ENCODE results near the gene RBMS3. TPM values are rescaled to one million over a fixed set of nuclear protein-coding genes. Genes with fewer than 3 reads are reported as not detected.

Gene RBMS3
- total and polyA plus RNA-seq, 9 donors, result 11.6 to 79.2 (median 63.1) TPM

- H3K27ac ChIP-seq, result no peak overlapping the region
- H3K4me3 ChIP-seq, result no peak overlapping the region
- 96 to 98% (median 96%) methylated on average over 2 of the region's 2 CpGs for WGBS, 3 donors
- no peaks in the 10 kb centered on the region for H3K9me3 ChIP-seq
- TF ChIP-seq EP300 (IDR thresholded peaks at IDR 0.05) (no peak), POLR2A (IDR thresholded peaks at IDR 0.05) (no peak), CTCF (IDR thresholded peaks at IDR 0.05) (no peak)
- no peaks in the 10 kb centered on the region for H3K27me3 ChIP-seq
- DNase-seq, result no peak
- H3K4me1 ChIP-seq (ENCODE audit: insufficient read depth), result peaks cover 2% of the 10 kb centered on the region
- H3K36me3 ChIP-seq, result no peaks in the 10 kb centered on the region
- intact Hi-C loops (cut with DNase I), result no loop called here
Observed at GRCh38 chr3:29936766-29937165, 655.9 kb downstream of the RBMS3 start.

GRCh38 chr3:29937185-29937584 lies 656.3 kb downstream of the RBMS3 start:
- intact Hi-C loops (cut with DNase I), result no loop called here
- no peaks in the 10 kb centered on the region for H3K36me3 ChIP-seq
- DNase-seq, result no peak
- H3K4me3 ChIP-seq, result no peak overlapping the region
- no peak overlapping the region for H3K27ac ChIP-seq
- TF ChIP-seq EP300 (IDR thresholded peaks at IDR 0.05), result no peak
- H3K9me3 ChIP-seq, result no peaks in the 10 kb centered on the region
- H3K27me3 ChIP-seq, result no peaks in the 10 kb centered on the region
- H3K4me1 ChIP-seq (ENCODE audit: insufficient read depth), result peaks cover 2% of the 10 kb centered on the region

- intact Hi-C loops (cut with DNase I), result no loop called here
- Histone ChIP-seq H3K27ac (no peak overlapping the region), H3K4me1 (ENCODE audit: insufficient read depth) (peaks cover 2% of the 10 kb centered on the region), H3K4me3 (no peak overlapping the region), H3K27me3 (no peaks in the 10 kb centered on the region), H3K9me3 (no peaks in the 10 kb centered on the region), H3K36me3 (no peaks in the 10 kb centered on the region)
- 33 to 70% (median 44%) methylated on average over 1 of the region's 1 CpG for WGBS, 3 donors
- DNase-seq, result no peak
- no peak for TF ChIP-seq EP300 (IDR thresholded peaks at IDR 0.05)
Observed at GRCh38 chr3:29940759-29941323, 660.0 kb downstream of the RBMS3 start.

DNA sequence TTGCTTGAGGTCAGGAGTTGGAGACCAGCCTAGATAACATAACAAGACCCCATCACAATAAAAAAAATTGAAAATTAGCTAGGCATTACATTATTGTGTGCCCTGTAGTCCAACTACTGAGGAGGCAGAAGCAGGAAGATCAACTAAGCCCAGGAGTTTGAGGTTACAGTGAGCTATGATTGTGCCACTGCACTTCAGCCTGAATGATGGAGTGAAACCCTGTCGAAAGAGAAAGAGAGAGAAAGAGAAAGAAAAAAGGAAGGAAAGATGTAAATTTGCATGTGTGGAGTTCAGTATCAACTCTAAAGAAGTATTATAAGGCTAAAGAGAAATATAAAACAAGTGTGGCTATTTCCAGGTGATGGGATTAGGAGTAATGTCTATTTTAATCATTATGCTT lies 661.4 kb downstream of the RBMS3 start:
- 86 to 90% (median 89%) methylated on average over 1 of the region's 1 CpG for WGBS, 3 donors
- no peak for TF ChIP-seq POLR2A (IDR thresholded peaks at IDR 0.05)
- TF ChIP-seq EP300 (IDR thresholded peaks at IDR 0.05), result no peak
- no peak for TF ChIP-seq CTCF (IDR thresholded peaks at IDR 0.05)
- intact Hi-C loops (cut with DNase I), result no loop called here
- H3K4me3 ChIP-seq, result no peak overlapping the region
- no peaks in the 10 kb centered on the region for H3K27me3 ChIP-seq
- no peaks in the 10 kb centered on the region for H3K9me3 ChIP-seq
- H3K4me1 ChIP-seq (ENCODE audit: insufficient read depth), result peaks cover 2% of the 10 kb centered on the region
- H3K27ac ChIP-seq, result no peak overlapping the region
- H3K36me3 ChIP-seq, result no peaks in the 10 kb centered on the region
- DNase-seq, result no peak

DNA sequence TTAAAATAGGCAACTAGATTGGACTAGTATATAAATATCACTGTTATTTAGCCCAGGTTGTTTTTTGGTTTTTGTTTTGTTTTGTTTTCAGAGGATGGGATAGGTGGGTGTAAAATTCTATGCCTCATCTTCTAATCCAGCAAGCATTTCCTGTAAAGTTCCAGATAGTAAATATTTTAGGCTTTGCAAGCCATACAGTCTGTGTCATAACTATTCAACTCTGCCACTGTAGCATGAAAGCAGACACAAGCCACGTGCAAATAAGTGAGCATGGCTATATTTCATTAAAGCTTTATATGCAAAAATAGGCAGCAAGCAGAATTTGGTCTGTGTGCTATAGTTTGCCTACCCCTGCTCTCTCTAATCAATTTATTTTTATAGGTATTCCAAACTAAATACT lies 668.3 kb downstream of the RBMS3 start:
- no peak overlapping the region for H3K4me3 ChIP-seq
- intact Hi-C loops (cut with DNase I), result no loop called here
- H3K4me1 ChIP-seq (ENCODE audit: insufficient read depth), result peaks cover 3% of the 10 kb centered on the region
- 49 to 62% (median 50%) methylated on average over 1 of the region's 1 CpG for WGBS, 3 donors
- DNase-seq, result no peak
- H3K27me3 ChIP-seq, result no peaks in the 10 kb centered on the region
- no peak overlapping the region for H3K27ac ChIP-seq
- H3K36me3 ChIP-seq, result no peaks in the 10 kb centered on the region
- no peak for TF ChIP-seq CTCF (IDR thresholded peaks at IDR 0.05)
- H3K9me3 ChIP-seq, result no peaks in the 10 kb centered on the region
